Parathyroid adenoma (tissue), 2 donors: ENCODE measurements around the gene PXDC1.

Source experiments
- H2AFZ ChIP-seq: fragments of 300-600 bp; sonication (generic); one replicate; pipeline ENCODE4 v1.7.0; 2017; ENCODE audit warnings: antibody characterized with exemption, mild to moderate bottlenecking
- H3K27ac ChIP-seq: fragments of 300-600 bp; sonication (generic); one replicate; pipeline ENCODE4 v1.7.0; 2017
- H3K27me3 ChIP-seq: fragments of 300-600 bp; sonication (generic); one replicate; pipeline ENCODE4 v1.7.0; 2017; ENCODE audit warnings: low read length; ENCODE audit not compliant: control insufficient read depth, insufficient read depth
- H3K36me3 ChIP-seq: fragments of 300-600 bp; sonication (generic); one replicate; pipeline ENCODE4 v1.7.0; 2017; ENCODE audit warnings: low read length; ENCODE audit not compliant: control insufficient read depth, insufficient read depth
- H3K4me1 ChIP-seq: fragments of 300-600 bp; sonication (generic); one replicate; pipeline ENCODE4 v1.7.0; 2017; ENCODE audit warnings: control low read depth
- H3K4me2 ChIP-seq: fragments of 300-600 bp; sonication (generic); one replicate; pipeline ENCODE4 v1.7.0; 2017; ENCODE audit warnings: low read length
- H3K4me3 ChIP-seq: fragments of 300-600 bp; sonication (generic); one replicate; pipeline ENCODE4 v1.7.0; 2017; ENCODE audit warnings: low read depth, low read length
- H3K79me2 ChIP-seq: fragments of 300-600 bp; sonication (generic); one replicate; pipeline ENCODE4 v1.7.0; 2017; ENCODE audit warnings: control low read depth
- H3K9ac ChIP-seq: fragments of 300-600 bp; sonication (generic); one replicate; pipeline ENCODE4 v1.7.0; 2017; ENCODE audit warnings: mild to moderate bottlenecking
- H3K9me3 ChIP-seq: fragments of 300-600 bp; sonication (generic); one replicate; pipeline ENCODE4 v1.7.0; 2017; ENCODE audit warnings: low read length; ENCODE audit not compliant: control insufficient read depth
- TF ChIP-seq, protein P1 (sequence below): fragments of 300-600 bp; sonication (generic); IDR thresholded peaks from one replicate; pipeline ENCODE4 v1.7.0; 2017; ENCODE audit warnings: antibody characterized with exemption, mild to moderate bottlenecking
- donor health status: primary hyperparathyroidism.

The PXDC1 gene

DNA sequence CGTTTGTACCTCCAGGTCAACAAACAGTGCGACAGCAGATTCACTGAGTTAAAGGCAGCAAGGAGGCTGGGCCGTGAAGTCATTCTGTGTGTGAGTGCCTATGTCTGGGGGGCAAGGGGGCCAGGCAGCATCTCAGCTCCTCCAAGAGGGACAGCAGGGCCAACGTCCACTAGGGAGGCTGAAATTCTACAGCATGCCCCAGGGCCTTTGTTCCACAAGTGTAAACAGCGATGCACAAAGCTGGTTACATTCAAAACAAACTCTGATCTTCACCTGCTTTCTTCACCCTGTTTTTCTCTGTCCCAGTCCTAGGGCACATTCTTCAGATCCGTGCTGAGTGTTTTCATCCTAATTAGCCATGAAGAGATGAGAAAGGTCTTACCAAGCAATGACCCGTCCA is 41.1 kb downstream of the PXDC1 start:
- no peak overlapping the region for H3K4me2 ChIP-seq
- H3K27ac ChIP-seq = no peak overlapping the region
- no peaks in the 10 kb centered on the region for H3K36me3 ChIP-seq
- H3K4me1 ChIP-seq = no peaks in the 10 kb centered on the region
- H3K79me2 ChIP-seq = no peaks in the 10 kb centered on the region
- no peak overlapping the region for H3K9ac ChIP-seq
- no peak overlapping the region for H2AFZ ChIP-seq
- TF ChIP-seq, protein P1, sequence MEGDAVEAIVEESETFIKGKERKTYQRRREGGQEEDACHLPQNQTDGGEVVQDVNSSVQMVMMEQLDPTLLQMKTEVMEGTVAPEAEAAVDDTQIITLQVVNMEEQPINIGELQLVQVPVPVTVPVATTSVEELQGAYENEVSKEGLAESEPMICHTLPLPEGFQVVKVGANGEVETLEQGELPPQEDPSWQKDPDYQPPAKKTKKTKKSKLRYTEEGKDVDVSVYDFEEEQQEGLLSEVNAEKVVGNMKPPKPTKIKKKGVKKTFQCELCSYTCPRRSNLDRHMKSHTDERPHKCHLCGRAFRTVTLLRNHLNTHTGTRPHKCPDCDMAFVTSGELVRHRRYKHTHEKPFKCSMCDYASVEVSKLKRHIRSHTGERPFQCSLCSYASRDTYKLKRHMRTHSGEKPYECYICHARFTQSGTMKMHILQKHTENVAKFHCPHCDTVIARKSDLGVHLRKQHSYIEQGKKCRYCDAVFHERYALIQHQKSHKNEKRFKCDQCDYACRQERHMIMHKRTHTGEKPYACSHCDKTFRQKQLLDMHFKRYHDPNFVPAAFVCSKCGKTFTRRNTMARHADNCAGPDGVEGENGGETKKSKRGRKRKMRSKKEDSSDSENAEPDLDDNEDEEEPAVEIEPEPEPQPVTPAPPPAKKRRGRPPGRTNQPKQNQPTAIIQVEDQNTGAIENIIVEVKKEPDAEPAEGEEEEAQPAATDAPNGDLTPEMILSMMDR = no peak
- H3K9me3 ChIP-seq = no peaks in the 10 kb centered on the region
- no peaks in the 10 kb centered on the region for H3K27me3 ChIP-seq
- no peak overlapping the region for H3K4me3 ChIP-seq

DNA sequence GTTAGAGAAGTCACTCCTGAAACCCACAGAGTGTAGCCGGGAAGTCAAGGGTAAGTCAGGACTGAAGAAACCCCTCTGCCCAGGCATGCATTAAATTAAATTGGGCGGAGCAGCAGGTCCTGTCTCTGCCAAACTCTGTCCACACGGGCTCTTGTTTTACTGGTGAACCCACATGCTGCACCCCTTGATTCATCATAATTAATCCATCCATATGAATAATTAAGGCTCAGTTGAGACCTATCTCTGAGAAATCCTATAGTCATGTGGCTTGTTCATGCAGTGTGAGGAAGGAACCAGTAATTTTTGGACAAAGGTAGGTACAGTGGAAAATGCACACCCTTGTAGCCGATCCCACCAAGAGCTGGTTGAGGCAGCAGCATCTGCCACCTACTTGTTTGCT is 43.0 kb downstream of the PXDC1 start:
- Histone ChIP-seq H3K9ac (no peak overlapping the region), H3K9me3 (no peaks in the 10 kb centered on the region), H3K27me3 (no peaks in the 10 kb centered on the region), H3K4me1 (no peaks in the 10 kb centered on the region), H3K27ac (no peak overlapping the region), H3K4me3 (no peak overlapping the region), H3K79me2 (no peaks in the 10 kb centered on the region), H2AFZ (no peak overlapping the region), H3K4me2 (no peak overlapping the region), H3K36me3 (no peaks in the 10 kb centered on the region)
- TF ChIP-seq, protein P1 = no peak

DNA sequence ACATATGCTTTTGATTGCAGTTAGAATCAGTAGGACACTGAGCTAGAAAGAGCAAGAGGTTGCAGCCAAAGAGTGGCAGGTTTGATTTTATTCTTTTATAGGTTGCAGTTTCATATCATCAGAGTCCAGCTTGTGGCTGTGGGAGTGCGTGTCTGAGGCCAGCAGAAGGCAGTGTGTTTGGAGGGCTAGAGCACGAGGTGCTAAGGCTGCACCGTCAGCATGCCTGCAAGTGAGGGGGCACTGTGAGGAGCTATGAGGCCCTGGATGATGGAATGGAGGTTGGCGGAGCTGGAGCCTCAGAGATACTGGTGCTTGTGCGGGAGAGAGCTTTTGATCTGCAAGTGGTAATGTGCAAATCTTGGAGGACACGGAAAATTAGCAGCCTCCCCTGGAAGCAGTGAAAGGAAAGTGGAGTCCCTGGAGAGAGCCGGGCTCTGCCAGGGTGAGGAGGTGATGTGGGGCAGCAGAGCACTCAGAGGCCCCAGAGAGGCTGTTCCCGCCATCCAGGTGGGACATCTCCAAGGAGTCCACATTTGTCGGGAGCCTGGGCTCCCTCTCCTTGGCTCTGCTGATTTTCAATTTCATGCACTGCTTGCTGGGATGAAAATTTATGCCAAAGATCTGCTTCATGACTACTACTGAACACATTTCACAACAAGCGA is 43.6 kb downstream of the PXDC1 start:
- TF ChIP-seq, protein P1 = no peak
- H3K27ac ChIP-seq = no peak overlapping the region
- no peaks in the 10 kb centered on the region for H3K79me2 ChIP-seq
- H3K4me3 ChIP-seq = no peak overlapping the region
- no peak overlapping the region for H2AFZ ChIP-seq
- H3K9ac ChIP-seq = no peak overlapping the region
- H3K27me3 ChIP-seq = no peaks in the 10 kb centered on the region
- no peak overlapping the region for H3K4me2 ChIP-seq
- no peaks in the 10 kb centered on the region for H3K4me1 ChIP-seq
- no peaks in the 10 kb centered on the region for H3K36me3 ChIP-seq
- H3K9me3 ChIP-seq = no peaks in the 10 kb centered on the region

DNA sequence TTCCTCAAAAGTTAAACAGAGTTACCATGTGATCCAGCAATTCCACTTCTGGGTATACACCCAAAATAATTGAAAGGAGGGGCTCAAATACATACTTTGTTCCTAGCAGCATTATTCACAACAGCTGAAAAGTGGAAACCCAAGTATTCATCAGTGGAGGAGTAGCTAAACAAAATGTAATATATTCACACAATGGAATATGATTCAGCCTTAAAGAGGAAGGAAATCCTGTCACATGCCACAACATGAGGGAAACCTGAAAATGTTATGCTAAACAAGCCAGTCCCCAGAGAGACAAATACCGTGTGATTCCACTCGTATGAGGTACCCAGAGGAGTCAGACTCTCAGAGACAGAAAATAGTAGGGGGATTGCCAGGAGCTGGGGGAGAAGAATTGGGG is 44.5 kb downstream of the PXDC1 start:
- TF ChIP-seq, protein P1 = no peak
- H2AFZ ChIP-seq = no peak overlapping the region
- no peaks in the 10 kb centered on the region for H3K27me3 ChIP-seq
- no peaks in the 10 kb centered on the region for H3K9me3 ChIP-seq
- no peak overlapping the region for H3K27ac ChIP-seq
- H3K4me1 ChIP-seq = no peaks in the 10 kb centered on the region
- no peak overlapping the region for H3K9ac ChIP-seq
- H3K4me2 ChIP-seq = no peak overlapping the region
- no peaks in the 10 kb centered on the region for H3K79me2 ChIP-seq
- no peaks in the 10 kb centered on the region for H3K36me3 ChIP-seq
- no peak overlapping the region for H3K4me3 ChIP-seq

DNA sequence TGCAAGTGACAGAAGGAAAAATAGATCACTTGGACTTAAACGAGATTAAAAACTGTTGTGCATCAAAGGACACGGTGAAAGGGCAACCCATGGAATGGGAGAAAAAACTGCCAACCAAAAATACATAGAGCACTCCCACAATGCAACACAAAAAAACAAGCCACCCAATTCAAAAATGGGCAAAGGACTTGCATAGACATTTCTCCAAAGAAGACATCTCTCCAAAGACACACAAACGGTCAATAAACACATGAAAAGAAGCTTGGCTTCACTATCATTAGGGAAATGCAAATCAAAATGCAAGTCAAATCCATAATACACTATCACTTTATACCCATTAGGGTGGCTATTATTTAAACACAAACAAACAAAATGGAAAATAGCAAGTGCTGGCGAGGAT is 45.0 kb downstream of the PXDC1 start:
- Histone ChIP-seq H3K36me3 (no peaks in the 10 kb centered on the region), H3K9ac (no peak overlapping the region), H3K79me2 (no peaks in the 10 kb centered on the region), H3K4me1 (no peaks in the 10 kb centered on the region), H3K4me3 (no peak overlapping the region), H2AFZ (no peak overlapping the region), H3K9me3 (no peaks in the 10 kb centered on the region), H3K27ac (no peak overlapping the region), H3K27me3 (no peaks in the 10 kb centered on the region), H3K4me2 (no peak overlapping the region)
- TF ChIP-seq, protein P1 = no peak
